Right lobe of liver (tissue), 4 donors: ENCODE data around the gene PLA2G2C.

Experiments used
- POLR2A ChIP-seq: fragments of 450-650 bp; IDR thresholded peaks from one replicate; pipeline ENCODE4 v1.6.1; 2017; ENCODE audit warnings: antibody characterized with exemption, mild to moderate bottlenecking
- TF ChIP-seq, protein P1 (sequence below), 4 donors: fragments of 200-600 bp in 3 of 4; fragments of 450-650 bp in 1 of 4; IDR thresholded peaks; one replicate each; pipeline versions ENCODE4 v1.5.1 to v1.8.0; 2016 to 2022; ENCODE audit warnings: antibody characterized with exemption in 4 of 4, mild to moderate bottlenecking in 2 of 4
- donor health status: DM: no; HTN: no; CAD: no.
- donor health status: DM: no; HTN: no; CAD: no.
- donor health status: DM: no; HTN: yes; CAD: no.

DNA sequence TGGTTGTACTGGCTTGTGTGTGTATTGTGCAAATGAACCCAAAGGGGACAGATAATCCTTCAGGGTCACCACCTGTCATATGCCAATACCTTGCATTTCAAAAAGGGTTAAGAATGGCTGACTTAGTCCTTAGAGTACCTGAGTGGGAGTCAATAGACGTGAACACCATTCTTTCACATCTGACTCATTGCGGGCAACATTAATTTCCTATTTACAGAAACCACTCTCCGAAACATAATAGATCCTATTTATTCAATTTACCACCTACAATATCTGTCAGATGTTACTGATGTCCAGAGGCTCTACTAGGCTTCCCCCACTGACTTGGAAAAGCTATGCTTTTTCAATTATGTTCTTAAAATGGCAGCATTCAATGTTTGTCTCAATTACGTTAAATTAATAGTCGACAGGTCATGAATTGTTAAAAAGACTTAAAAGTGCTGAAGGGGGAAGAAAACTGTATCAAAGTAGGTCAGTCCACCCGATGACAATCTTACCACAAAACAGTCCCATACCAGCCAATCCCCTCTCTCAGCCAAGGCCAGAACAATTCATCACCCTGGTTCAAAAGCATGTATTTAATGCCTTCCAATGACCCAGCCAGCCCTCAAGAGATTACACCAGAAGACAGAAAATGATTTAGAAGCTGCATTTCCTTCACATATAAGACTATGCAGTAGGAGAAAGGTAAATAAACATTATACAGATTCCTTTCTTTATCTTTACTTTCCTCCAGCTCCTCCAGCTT lies 48.6 kb upstream of the PLA2G2C start:
- TF ChIP-seq, protein P1, sequence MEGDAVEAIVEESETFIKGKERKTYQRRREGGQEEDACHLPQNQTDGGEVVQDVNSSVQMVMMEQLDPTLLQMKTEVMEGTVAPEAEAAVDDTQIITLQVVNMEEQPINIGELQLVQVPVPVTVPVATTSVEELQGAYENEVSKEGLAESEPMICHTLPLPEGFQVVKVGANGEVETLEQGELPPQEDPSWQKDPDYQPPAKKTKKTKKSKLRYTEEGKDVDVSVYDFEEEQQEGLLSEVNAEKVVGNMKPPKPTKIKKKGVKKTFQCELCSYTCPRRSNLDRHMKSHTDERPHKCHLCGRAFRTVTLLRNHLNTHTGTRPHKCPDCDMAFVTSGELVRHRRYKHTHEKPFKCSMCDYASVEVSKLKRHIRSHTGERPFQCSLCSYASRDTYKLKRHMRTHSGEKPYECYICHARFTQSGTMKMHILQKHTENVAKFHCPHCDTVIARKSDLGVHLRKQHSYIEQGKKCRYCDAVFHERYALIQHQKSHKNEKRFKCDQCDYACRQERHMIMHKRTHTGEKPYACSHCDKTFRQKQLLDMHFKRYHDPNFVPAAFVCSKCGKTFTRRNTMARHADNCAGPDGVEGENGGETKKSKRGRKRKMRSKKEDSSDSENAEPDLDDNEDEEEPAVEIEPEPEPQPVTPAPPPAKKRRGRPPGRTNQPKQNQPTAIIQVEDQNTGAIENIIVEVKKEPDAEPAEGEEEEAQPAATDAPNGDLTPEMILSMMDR (IDR thresholded peaks at IDR 0.05): no peak
- TF ChIP-seq POLR2A: no peak
